NCI-H1048 (cell line): ENCODE measurements around the gene ENAH.
A peak's percentile ranks its signal among the peaks of the same experiment; 100 is the strongest.

Experiments used
- DNase-seq: peaks from one replicate; lab custom pipeline; 2025; lab: John Stamatoyannopoulos, UW

ENAH gene

DNA sequence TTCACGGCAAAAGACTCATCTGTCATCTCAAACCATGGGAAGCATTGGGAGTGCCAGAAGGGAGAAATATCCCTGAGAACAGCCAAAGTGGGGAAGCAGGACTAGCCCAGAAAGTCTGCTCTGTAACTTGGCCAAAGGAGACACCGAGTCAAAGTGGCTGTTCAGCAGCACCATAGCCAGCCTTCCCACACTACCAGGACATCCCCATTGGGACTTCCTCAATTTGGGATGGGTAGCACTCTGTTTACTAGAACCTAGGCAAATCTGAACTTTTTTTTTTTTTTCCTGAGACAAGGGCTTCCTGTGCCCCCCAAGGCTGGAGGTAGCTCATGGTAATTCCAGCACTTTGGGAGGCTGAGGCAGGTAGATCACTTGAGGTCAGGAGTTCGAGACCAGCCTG lies 93.0 kb downstream of the ENAH start:
- DNase-seq, result no peak

DNA sequence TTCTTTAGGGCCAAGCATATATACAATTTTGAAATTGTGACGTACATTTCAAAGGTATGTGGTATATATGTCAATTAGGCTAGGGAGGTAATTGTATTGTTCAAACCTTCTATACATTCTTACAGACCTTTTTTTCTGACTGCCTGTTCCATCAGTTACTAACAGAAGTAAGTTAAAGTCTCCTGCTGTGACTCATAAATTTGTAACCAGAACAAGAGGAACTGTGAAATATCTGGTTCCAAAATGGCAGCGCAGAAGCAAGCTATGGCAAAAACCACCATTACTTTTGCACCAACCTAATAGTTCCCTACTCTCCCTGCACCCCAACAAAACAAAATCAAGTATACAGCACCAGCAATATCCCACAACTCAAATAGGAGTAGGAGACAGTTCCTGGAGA lies 93.6 kb downstream of the ENAH start:
- no peak for DNase-seq

DNA sequence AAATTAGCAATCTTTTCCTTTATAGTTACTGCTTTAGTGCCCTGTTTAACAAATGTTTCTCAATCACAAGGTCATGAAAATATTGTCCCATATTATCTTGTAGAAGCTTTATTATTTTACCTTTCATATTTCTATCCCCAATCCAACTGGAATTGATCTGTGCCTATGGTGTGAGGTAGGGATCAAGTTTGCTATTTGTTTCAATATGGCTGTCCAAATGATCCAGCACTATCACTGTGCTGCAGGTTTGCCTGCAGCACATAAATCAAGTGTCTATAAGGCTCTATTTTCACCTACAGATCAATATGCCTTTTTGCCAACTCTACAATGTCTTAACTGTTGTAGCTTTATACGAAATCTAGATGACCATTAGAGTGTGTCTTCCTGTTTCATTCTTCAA lies 96.2 kb downstream of the ENAH start:
- DNase-seq, result no peak

DNA sequence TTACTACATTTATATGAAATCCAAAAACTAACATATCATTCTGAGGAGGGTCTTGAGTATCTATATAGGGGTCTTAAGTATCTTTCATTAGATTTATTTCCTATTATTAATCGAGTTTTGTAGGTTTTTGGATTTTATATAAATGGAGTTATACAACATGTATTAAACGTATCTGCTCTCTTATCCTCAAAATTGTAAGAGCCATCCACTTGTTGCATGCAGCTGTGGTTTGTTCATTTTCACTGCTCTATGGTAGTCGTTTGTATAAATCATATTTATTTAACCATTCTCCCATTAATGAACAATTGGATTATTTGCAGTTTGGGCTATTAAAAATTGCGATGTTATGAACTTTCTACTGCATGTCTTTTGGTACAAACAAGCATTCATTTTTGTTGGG lies 97.1 kb downstream of the ENAH start:
- DNase-seq, result no peak

DNA sequence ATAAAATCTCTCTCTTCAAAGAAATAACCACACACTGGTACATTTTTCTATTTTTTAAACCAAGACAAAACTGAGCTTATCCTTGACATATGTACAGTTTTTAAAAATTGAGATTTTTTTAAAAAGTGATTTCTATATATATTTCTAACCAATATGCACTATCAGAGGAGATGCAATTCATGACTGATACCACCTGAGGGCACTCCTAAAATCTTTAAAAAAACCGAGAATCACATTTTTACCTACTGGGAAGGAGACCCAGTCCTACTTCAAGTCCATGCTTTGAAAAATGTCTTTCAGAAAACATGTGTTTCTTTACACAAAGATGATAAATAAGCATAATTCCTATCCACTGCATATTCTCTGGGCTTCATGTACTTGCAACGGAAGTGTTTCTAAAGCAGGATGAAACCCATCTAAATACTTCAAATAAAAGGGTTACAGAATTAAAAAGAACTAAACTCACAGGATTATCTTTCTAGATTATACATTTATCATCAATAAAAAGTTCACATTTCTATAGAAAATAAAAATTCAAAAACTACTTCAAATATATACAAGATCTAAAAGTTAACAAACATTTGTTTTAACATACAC lies 98.6 kb downstream of the ENAH start:
- no peak for DNase-seq

GRCh38 chr1:225549821-225550220 lies 103.1 kb downstream of the ENAH start:
- DNase-seq, result no peak

- no peak for DNase-seq
These were observed 104.6 kb downstream of the ENAH start for GRCh38 chr1:225548140-225548857.

DNA sequence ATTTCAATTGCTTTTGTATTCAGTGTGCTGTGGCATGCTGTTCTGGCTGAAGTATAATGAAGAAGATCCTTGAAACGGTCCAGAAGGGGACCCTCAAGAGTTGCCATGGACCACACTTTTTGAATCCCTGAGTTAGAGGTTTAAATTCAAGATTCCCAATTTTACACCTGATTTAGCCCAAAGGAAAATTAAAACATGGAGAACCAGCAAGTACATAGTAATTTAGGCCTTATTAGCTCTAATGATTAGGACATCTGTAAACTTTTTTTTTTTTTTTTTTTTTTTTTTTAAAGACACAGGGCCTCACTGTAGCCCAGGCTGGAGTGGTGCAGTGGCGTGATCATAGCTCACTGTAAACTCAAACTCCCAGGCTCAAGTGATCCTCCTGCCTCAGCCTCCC lies 107.3 kb downstream of the ENAH start:
- DNase-seq, result no peak

DNA sequence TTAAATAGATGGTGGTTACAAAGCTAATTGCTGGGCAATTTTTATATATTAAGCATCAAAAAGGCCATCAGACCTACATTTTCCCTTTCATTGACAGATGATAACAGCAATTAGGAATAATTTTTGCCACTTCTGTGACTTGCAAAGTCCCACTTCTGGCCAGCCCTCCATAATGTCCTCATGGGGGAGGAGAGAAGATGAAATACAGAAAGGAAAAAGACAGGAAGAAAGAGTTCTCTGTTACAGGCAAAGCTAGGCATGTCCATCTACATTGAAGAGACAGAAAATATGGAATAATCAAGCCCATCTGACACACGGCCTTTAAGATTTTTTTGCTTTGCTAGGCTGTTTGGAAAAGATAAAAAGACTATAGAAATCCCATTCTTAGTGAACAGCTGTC lies 108.0 kb downstream of the ENAH start:
- no peak for DNase-seq

DNA sequence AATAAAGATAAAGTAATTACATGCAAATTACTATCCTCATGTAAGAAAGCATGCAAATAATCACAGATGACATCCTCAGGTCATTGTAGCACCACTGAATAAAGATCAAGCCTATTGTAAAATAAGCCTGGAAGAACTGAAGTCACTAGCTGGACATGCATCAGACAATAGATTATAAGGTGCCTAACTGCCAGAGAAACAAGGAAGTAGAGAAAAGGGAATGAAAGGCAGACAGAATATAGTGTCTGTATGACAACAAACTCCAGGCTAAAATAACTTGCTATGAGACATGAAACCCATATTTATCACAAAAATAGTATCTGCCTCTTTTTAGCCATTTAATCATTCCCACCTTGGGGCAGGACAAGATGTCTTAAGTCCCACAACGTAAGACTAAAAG lies 108.7 kb downstream of the ENAH start:
- no peak for DNase-seq

DNA sequence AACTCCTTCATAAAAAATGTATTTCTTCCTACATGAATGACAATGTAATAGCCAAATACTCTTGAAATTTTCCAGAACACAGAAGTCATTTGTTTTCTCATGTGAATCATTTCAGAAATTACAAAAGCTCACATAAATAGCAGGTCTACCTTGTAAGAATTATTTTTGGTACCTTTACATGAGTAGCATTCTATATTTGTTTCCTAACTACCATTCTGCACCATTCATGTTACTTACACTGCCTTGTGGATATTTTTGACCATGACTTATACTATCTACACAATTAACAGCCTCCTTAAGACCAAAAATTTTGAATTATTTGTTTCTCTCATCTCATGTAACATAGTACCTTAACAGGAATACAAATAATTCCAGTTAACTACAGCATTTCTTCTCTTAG lies 109.6 kb downstream of the ENAH start:
- DNase-seq, result no peak

- DNase-seq, result no peak
These were observed 111.5 kb downstream of the ENAH start for GRCh38 chr1:225541383-225541782.

GRCh38 chr1:225539575-225539974 lies 113.3 kb downstream of the ENAH start:
- DNase-seq, result no peak

DNA sequence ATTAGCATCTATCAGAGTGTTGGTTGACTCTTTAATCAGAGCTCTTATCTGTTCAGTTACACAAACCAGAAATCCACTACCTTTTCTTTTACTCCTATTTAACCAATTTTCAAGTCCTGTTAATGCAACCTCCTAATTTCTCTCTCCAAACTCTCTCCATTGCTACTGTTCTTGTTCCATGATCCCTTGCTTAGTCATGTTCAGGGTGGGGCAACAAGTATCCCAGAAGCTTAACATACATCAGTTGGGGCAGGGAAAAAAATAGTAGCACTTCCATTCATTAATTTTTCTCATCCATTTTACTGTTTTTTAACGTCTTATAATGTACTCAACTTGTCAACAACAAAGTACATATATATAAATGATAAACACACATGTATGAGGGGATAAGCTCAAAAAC lies 113.9 kb downstream of the ENAH start:
- DNase-seq, result no peak

DNA sequence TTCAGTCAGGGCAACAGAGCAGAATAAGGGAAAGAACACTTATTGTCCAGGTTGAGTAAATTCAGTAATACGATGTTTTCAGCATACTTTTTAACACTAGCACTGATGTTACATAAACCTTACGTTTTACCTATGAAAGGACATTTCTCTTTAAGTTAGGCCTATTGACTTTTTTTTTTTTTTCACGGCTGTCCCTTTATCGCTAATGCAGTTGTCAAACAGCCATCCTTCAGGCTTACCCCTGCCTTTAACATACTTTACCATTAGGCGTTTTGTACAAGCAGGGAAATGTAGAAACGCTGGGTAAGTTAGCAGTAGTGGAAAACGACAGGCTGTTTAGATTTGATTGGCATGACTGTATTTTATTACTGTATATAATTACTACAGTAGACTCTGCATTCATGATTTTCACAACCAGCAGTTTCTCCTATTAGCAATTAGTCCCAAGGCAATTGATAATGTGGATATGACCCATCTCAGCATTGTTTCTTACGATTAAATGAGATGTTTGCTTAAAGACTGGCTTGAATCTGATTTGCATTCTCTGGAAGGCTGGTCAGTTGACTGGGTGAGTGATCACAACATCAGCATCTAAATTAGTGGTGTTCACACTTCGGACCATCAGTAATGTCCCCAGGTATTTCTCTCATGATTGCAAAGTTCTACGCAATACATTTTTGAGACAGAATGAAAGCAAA lies 115.2 kb downstream of the ENAH start:
- DNase-seq, result no peak

DNA sequence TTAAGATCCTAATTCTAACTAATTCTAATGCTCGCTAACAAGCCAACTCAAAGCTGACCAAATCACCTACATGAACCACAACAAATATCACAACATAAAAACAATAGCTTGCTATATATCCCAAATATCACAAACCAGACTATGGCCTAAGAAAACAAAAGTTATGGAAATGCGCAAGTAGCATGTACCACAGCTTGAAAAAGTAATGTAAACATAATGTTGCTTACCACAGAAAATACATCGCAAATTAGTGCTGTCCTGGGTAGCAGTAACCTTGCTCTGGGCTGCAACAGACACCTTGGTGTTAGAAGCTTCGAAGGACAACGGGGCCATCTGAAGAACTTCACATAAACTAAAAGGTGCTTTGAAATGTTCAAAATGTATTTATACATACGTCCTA lies 117.6 kb downstream of the ENAH start:
- DNase-seq, result no peak

- DNase-seq, result no peak
These were observed 118.2 kb downstream of the ENAH start for GRCh38 chr1:225534772-225535171.

GRCh38 chr1:225534135-225534534 lies 118.8 kb downstream of the ENAH start:
- no peak for DNase-seq

DNA sequence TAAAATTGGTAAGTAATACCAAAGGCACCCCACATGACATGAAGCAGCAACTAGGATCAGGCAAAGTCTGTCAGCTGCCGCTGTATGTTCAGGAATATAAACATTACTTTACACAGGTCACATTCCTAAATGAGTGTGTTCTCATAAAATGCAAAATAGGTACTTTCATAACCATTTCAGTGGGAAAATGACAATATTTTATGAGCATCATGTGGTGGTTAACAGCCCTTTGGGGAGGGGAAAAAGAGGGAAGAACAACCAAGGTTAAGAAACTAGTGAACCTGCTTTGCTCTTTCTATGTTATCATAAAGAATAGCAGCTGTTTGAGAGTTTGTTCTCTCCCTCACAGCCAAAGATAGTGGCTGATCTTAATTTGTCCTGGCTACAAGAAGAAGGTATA lies 119.7 kb downstream of the ENAH start:
- DNase-seq, result no peak

DNA sequence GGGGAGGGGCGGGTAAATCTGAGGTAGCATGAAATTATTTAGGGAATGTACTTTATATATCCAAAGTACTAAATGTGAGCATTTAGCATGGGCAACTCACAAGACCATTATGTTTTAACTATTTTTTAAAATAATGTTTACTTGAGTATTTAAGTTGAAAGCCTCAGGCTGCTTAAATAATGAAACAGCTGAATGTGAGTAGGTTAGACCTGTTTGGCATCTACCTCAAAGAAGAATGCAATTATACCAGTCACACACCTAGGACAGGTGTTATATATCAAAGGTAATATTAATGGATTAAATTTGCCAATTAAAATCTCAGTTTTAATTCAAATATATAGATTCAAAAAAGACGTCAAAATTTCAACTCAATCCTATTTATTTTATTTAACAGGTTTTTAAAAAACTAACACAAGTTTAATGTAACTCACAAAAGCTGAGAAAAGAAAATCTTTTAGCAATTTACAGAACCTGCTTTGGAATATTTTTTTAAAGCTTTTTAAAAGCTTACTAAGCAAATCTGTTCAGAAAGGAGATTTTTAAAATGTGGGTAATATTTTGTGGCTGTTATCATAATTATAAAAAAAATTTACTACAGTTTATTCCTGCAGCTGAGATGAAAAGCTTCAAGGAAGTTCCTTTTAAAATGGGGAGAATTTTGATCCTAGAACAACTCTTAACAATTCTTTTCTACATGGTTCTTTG lies 120.5 kb downstream of the ENAH start:
- DNase-seq, result peak; percentile 44

- DNase-seq, result no peak
These were observed 123.2 kb downstream of the ENAH start for GRCh38 chr1:225529726-225530125.

DNA sequence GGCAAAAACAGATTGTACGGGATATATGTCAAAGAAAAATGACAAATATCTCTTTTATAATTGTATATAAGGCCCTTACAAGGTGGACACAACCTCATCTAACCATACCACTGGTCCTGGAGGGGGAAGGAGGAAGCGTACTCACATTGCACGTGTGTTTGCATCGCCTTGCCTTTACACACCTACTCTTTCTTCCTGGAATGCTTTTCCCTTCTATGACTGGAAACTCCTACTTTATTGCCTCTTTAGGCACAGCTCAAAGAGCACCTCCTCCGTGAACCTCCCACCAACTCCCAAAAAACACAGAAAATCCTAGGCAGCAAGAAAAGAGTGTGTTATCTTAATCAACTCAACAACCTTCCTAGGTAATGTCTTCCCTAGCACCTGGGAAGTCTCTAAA lies 125.3 kb downstream of the ENAH start:
- DNase-seq, result no peak

DNA sequence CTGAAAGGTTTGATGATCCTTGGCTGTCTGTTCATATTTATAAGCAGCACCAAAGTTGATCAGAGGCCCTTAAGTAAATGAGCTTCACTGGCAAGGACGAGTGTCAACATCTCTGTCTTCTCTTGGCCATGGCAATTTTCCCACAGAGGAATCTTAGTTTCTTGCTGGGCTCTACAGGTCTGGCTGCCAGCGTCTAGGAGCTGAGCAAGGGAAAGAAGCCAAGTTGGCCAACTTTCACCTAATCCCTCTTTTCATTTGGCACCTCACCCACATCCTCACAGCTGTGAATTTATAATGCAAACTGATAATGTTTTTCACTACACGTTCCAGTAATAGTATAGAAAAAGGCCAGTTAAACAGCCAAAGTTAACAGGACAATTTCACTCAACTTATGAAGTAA lies 126.0 kb downstream of the ENAH start:
- no peak for DNase-seq
